Loucy (cell line): ENCODE data around the gene TBC1D2B.

Source experiments
- EZH2phosphoT487 ChIP-seq: fragments of 200-600 bp; IDR thresholded peaks from 2 replicates; pipeline ENCODE4 v1.6.1; 2018; ENCODE audit warnings: antibody characterized with exemption, mild to moderate bottlenecking, moderate library complexity, borderline replicate concordance
- TF ChIP-seq, protein P1 (sequence below): fragments of 200-600 bp; sonication (generic); conservative IDR thresholded peaks from 2 replicates; pipeline ENCODE4 v1.5.1; 2014; ENCODE audit warnings: mild to moderate bottlenecking, antibody characterized with exemption, low read length

DNA sequence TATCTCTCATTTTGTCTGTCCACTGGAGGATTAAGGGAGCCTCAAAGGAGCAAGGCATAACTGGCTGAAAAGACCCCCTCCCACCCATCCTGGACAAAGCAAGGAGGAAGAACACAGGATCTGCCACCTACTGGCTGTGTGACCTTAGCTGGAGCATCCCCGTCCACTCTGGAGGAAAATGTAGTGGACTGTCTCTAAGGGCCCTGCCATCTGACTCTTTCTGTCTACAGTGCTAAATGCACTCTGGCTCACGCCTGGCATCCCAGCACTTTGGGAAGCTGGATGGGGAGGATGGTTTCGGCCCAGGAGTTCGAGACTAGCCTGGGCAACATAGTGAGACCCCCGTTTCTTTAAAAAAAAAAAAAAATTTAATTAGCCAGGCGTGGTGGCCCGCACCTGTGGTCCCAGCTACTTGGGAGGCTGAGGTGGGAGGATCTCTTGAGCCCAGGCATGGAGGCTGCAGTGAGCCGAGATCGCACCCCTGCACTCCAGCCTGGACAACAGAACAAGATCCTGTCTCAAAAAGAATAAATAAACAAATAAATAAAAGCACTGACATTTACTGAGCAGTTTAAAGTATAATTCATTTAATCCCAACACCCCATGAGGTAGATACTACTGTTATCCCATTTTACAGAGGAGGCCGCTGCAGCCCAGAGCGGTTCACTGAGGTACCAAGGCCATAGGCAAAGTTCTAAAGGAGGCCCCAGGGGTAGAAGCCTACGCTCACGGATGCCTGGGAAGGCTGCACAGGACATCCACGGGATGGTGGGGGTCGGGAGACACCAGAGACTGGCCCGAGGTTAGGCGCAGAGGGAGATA lies 1.1 kb downstream of the TBC1D2B start:
- TF ChIP-seq, protein P1, sequence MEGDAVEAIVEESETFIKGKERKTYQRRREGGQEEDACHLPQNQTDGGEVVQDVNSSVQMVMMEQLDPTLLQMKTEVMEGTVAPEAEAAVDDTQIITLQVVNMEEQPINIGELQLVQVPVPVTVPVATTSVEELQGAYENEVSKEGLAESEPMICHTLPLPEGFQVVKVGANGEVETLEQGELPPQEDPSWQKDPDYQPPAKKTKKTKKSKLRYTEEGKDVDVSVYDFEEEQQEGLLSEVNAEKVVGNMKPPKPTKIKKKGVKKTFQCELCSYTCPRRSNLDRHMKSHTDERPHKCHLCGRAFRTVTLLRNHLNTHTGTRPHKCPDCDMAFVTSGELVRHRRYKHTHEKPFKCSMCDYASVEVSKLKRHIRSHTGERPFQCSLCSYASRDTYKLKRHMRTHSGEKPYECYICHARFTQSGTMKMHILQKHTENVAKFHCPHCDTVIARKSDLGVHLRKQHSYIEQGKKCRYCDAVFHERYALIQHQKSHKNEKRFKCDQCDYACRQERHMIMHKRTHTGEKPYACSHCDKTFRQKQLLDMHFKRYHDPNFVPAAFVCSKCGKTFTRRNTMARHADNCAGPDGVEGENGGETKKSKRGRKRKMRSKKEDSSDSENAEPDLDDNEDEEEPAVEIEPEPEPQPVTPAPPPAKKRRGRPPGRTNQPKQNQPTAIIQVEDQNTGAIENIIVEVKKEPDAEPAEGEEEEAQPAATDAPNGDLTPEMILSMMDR: peak; percentile 54
- no peak for TF ChIP-seq EZH2phosphoT487
